ENCODE results near the gene SHH. TPM values are rescaled to one million over a fixed set of nuclear protein-coding genes. Genes with fewer than 3 reads are reported as not detected.

Gene SHH
- total and polyA plus RNA-seq, 2 of the 13 experiments (the other 11 are each of a cell fraction or from before 2014, with no cell fraction given): 1.9 to 3.4 TPM

DNA sequence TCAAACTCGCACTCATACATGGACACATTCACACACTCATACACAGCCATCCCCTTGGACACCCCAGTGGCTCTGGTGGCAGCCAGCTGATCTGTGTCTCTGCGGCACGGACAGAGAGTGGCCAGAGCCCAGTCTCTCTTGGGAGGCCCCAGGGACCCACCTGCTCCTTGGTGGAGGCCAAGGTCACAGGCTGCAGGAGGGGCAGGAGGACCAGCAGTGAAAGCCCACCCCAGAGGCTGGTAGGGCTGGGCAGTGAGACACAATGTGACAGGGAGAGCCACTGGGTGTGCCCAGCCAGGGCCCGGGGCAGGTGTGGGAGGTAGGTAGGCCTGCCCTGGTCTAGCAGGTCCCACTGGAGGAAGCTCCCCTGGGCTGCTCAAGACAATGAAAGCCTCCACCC lies 18.5 kb downstream of the SHH start:
- Histone ChIP-seq H3K4me1 (ENCODE audit: insufficient read depth, low read length) (peaks cover 41% of the 10 kb centered on the region), H3K9me3 (ENCODE audit: low read length) (no peaks in the 10 kb centered on the region), H2AFZ (ENCODE audit: low read length) (no peak overlapping the region), H3K27ac (ENCODE audit: extremely low read length, insufficient read depth, low read length) (no peak overlapping the region), H3K27me3 (ENCODE audit: control insufficient read depth in 1 of 2, insufficient read depth in 2 of 2, low read length in 2 of 2) (peaks cover 7 to 30% of the 10 kb centered on the region in 2 experiments; a peak in 4 of 5 replicates), H3K4me3 (replicated peaks in 1 of 3; ENCODE audit: insufficient read depth in 1 of 3, low read depth in 2 of 3, low read length in 3 of 3) (no peak overlapping the region), H3K4me2 (ENCODE audit: low read depth, low read length) (no peak overlapping the region), H3K9ac (ENCODE audit: insufficient read depth, low read depth, low read length) (no peak overlapping the region), H3K79me2 (ENCODE audit: insufficient read depth, low read length) (no peaks in the 10 kb centered on the region), H3K36me3 (replicated peaks in 1 of 2; ENCODE audit: control insufficient read depth in 1 of 2, insufficient read depth in 2 of 2, low read length in 2 of 2) (no peaks in the 10 kb centered on the region), H4K20me1 (ENCODE audit: insufficient read depth, low read length) (no peaks in the 10 kb centered on the region)
- TF ChIP-seq, protein P1, sequence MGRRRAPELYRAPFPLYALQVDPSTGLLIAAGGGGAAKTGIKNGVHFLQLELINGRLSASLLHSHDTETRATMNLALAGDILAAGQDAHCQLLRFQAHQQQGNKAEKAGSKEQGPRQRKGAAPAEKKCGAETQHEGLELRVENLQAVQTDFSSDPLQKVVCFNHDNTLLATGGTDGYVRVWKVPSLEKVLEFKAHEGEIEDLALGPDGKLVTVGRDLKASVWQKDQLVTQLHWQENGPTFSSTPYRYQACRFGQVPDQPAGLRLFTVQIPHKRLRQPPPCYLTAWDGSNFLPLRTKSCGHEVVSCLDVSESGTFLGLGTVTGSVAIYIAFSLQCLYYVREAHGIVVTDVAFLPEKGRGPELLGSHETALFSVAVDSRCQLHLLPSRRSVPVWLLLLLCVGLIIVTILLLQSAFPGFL (CRISPR knock-in tag; IDR thresholded peaks at IDR 0.05): no peak
- TF ChIP-seq ZNF484 (CRISPR knock-in tag; IDR thresholded peaks at IDR 0.05; ENCODE audit: borderline replicate concordance, low read depth) (no peak), AHR (CRISPR knock-in tag; IDR thresholded peaks at IDR 0.05) (no peak), ZNF343 (CRISPR knock-in tag; IDR thresholded peaks at IDR 0.05) (no peak), ELF1 (CRISPR knock-in tag; IDR thresholded peaks at IDR 0.05) (no peak)
- TF ChIP-seq, protein P2, sequence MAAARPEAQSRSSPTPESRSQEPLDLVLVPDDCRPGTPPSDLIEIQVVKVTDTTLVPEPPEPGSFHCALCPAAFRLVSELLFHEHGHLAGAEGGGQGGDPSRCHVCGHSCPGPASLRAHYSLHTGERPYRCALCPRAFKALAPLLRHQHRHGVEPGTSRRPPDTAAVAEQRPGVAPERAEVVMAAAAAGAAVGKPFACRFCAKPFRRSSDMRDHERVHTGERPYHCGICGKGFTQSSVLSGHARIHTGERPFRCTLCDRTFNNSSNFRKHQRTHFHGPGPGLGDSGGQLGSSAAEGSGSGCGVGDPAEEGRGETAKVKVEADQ (CRISPR knock-in tag; IDR thresholded peaks at IDR 0.05; ENCODE audit: borderline replicate concordance): no peak
- intact Hi-C loops (cut with micrococcal nuclease; ENCODE audit: unreplicated experiment): no loop called here
- CTCF ChIA-PET (ENCODE audit: low intra/inter-chr PET ratio, low total read pairs): no interaction called here
- FAIRE-seq (no peak), ATAC-seq (no peak), DNase-seq (ENCODE audit: low spot score) (no peak)
- in situ Hi-C loops (cut with HindIII; ENCODE audit: extremely low pct_ligation_motif_present, low pct_unique_long_range_greater_than_20kb): no loop called here
- POLR2A ChIA-PET: no interaction called here
- BruUV-seq (replicated peaks): no TSS peak
- WGBS (ENCODE audit: low lambda C conversion rate): 48% methylated on average over 3 of the region's 4 CpGs

DNA sequence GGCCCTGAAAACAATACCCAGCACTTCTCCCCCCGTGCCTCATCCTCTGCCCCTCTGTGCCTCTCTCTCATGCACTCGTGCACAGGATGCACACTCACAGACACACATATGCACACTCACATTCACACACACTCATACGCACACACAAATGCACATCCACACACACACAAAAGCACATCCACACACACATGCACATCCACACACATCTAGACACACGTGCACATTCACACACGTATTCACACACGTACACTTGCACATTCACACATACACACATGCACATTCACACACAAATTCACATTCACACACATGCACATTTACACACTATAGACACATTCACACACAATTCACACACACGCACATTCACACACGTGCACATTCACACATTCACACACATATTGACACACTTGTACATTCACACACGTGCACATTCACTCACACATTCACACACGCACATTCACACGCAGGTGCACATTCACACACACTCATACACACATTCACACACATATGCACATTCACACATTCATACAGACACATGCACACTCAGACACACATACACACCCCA lies 19.2 kb downstream of the SHH start:
- FAIRE-seq (no peak), ATAC-seq (no peak), DNase-seq (ENCODE audit: low spot score) (no peak)
- ChIA-PET CTCF (ENCODE audit: low intra/inter-chr PET ratio, low total read pairs) (no interaction called here), POLR2A (no interaction called here)
- no peaks in the 10 kb centered on the region for H3K36me3 ChIP-seq (replicated peaks in 1 of 2; ENCODE audit: control insufficient read depth in 1 of 2, insufficient read depth in 2 of 2, low read length in 2 of 2)
- 42% methylated on average over 11 of the region's 11 CpGs for WGBS (ENCODE audit: low lambda C conversion rate)
- peaks cover 7 to 23% of the 10 kb centered on the region in 2 experiments; a peak in 3 of 5 replicates for H3K27me3 ChIP-seq (ENCODE audit: control insufficient read depth in 1 of 2, insufficient read depth in 2 of 2, low read length in 2 of 2)
- peaks cover 42% of the 10 kb centered on the region for H3K4me1 ChIP-seq (ENCODE audit: insufficient read depth, low read length)
- no peak overlapping the region for H3K9ac ChIP-seq (ENCODE audit: insufficient read depth, low read depth, low read length)
- H3K79me2 ChIP-seq (ENCODE audit: insufficient read depth, low read length): no peaks in the 10 kb centered on the region
- H3K4me2 ChIP-seq (ENCODE audit: low read depth, low read length): no peak overlapping the region
- in situ Hi-C loops (cut with HindIII; ENCODE audit: extremely low pct_ligation_motif_present, low pct_unique_long_range_greater_than_20kb) (no loop called here), intact Hi-C loops (cut with micrococcal nuclease; ENCODE audit: unreplicated experiment) (no loop called here)
- no peaks in the 10 kb centered on the region for H4K20me1 ChIP-seq (ENCODE audit: insufficient read depth, low read length)
- H3K9me3 ChIP-seq (ENCODE audit: low read length): no peaks in the 10 kb centered on the region
- no peak overlapping the region for H3K27ac ChIP-seq (ENCODE audit: extremely low read length, insufficient read depth, low read length)
- H2AFZ ChIP-seq (ENCODE audit: low read length): no peak overlapping the region
- H3K4me3 ChIP-seq (replicated peaks in 1 of 3; ENCODE audit: insufficient read depth in 1 of 3, low read depth in 2 of 3, low read length in 3 of 3): no peak overlapping the region
- no TSS peak for BruUV-seq (replicated peaks)
- TF ChIP-seq SMAD3 (CRISPR knock-in tag; IDR thresholded peaks at IDR 0.05) (no peak), NR2F1 (CRISPR knock-in tag; IDR thresholded peaks at IDR 0.05) (no peak), NFYC (CRISPR knock-in tag; IDR thresholded peaks at IDR 0.05) (no peak)
- TF ChIP-seq, protein P3, sequence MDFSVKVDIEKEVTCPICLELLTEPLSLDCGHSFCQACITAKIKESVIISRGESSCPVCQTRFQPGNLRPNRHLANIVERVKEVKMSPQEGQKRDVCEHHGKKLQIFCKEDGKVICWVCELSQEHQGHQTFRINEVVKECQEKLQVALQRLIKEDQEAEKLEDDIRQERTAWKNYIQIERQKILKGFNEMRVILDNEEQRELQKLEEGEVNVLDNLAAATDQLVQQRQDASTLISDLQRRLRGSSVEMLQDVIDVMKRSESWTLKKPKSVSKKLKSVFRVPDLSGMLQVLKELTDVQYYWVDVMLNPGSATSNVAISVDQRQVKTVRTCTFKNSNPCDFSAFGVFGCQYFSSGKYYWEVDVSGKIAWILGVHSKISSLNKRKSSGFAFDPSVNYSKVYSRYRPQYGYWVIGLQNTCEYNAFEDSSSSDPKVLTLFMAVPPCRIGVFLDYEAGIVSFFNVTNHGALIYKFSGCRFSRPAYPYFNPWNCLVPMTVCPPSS (IDR thresholded peaks at IDR 0.05): 0 out of 2 replicates have a peak, but pooled peaks have one; percentile 3

Data from HepG2 (cell line).